Activated CD8-positive, alpha-beta memory T cell treated with anti-CD3 and anti-CD28 coated beads, Interleukin-2, amount 50 U/mL, for 1 hour (primary cell): Measurements from ENCODE around the gene ICOSLG.
"Not testable (repeated sequence)": the region's sequence is repeated elsewhere in the genome, so short reads cannot be mapped to it uniquely, and the experiment has no call there.

ENCODE experiments used
- DNase-seq: peaks from one replicate; pipeline ENCODE4 v3.0.0-alpha.2; 2020; ENCODE audit errors: extremely low read depth

Gene ICOSLG

GRCh38 chr21:44223334-44223733 lies 17.4 kb downstream of the ICOSLG start:
- DNase-seq, result not testable (repeated sequence)

GRCh38 chr21:44220674-44221073 lies 20.1 kb downstream of the ICOSLG start:
- DNase-seq, result not testable (repeated sequence)

- DNase-seq, result not testable (repeated sequence)
Observed at GRCh38 chr21:44218461-44218860, 22.3 kb downstream of the ICOSLG start.

- DNase-seq, result not testable (repeated sequence)
Observed at GRCh38 chr21:44211978-44212377, 28.8 kb downstream of the ICOSLG start.

- not testable (repeated sequence) for DNase-seq
Observed at GRCh38 chr21:44211574-44211973, 29.2 kb downstream of the ICOSLG start.

GRCh38 chr21:44207860-44208646 lies 32.7 kb downstream of the ICOSLG start:
- DNase-seq, result not testable (repeated sequence)

GRCh38 chr21:44206698-44207676 lies 33.8 kb downstream of the ICOSLG start:
- DNase-seq, result not testable (repeated sequence)

- DNase-seq, result not testable (repeated sequence)
Observed at GRCh38 chr21:44206187-44206586, 34.6 kb downstream of the ICOSLG start.

- DNase-seq, result not testable (repeated sequence)
Observed at GRCh38 chr21:44202590-44203299, 38.0 kb downstream of the ICOSLG start.

- not testable (repeated sequence) for DNase-seq
Observed at GRCh38 chr21:44199997-44200396, 40.7 kb downstream of the ICOSLG start.

- no peak for DNase-seq
Observed at GRCh38 chr21:44199448-44199847, 41.3 kb downstream of the ICOSLG start.

- not testable (repeated sequence) for DNase-seq
Observed at GRCh38 chr21:44197156-44197516, 43.6 kb downstream of the ICOSLG start.

- DNase-seq, result not testable (repeated sequence)
Observed at GRCh38 chr21:44196212-44197155, 44.3 kb downstream of the ICOSLG start.

- DNase-seq, result not testable (repeated sequence)
Observed at GRCh38 chr21:44194888-44195287, 45.9 kb downstream of the ICOSLG start.

- DNase-seq, result not testable (repeated sequence)
Observed at GRCh38 chr21:44194451-44194850, 46.3 kb downstream of the ICOSLG start.

GRCh38 chr21:44193108-44193507 lies 47.6 kb downstream of the ICOSLG start:
- DNase-seq, result not testable (repeated sequence)

GRCh38 chr21:44190349-44191271 lies 50.1 kb downstream of the ICOSLG start:
- not testable (repeated sequence) for DNase-seq

- not testable (repeated sequence) for DNase-seq
Observed at GRCh38 chr21:44184862-44185261, 55.9 kb downstream of the ICOSLG start.

- not testable (repeated sequence) for DNase-seq
Observed at GRCh38 chr21:44182202-44182601, 58.5 kb downstream of the ICOSLG start.
